ENCODE results near the gene NCMAP.
"Not testable (repeated sequence)": the region's sequence is repeated elsewhere in the genome, so short reads cannot be mapped to it uniquely, and the experiment has no call there.

Gene NCMAP

DNA sequence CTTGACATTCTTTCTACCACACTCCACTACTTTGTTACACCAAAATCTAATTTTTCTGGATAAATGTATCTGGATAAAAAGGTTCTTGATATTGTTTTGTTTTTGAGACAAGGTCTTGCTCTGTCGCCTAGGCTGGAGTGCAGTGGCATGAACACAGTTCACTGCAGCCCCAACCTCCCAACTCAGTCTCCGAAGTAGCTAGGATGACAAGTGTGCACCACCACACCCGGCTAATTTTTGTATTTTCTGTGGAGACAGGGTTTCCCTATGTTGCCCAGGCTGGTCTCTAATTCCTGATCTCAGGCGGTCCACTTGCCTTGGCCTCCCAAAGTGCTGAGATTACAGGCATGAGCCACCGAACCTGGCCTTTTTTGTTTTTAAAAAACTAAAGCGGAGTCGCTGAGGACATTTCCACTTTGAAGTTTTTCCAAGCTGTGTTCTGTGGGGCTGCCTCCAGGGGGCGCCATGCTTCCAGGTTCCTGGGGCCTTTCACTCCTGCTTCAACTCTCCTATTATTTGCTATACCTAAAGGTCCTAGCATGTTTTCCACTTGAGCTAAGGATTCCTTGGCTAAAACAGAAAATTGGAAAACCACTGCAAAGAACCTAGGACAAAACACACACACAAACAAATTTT lies 14.1 kb upstream of the NCMAP start:
- DNase-seq (ENCODE audit: low read depth) = no peak

DNA sequence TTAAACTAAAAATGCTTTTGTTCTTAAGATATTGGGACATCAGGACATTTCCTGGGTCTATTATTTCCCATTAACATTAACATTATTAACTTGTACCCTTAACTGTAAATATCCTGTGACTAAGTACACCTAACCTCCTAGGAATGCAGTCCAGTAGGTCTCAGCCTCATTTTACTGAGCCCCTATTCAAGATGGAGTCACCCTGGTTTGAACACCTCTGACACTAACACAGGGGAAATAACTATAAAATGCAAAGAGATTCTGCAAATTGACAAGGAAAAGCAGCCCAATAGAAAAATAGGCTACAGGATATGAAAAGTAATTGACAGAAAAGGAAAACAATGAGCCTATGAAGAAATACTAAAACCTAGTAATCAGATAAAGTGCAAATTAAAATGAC lies 11.6 kb upstream of the NCMAP start:
- DNase-seq (ENCODE audit: low read depth) = no peak

DNA sequence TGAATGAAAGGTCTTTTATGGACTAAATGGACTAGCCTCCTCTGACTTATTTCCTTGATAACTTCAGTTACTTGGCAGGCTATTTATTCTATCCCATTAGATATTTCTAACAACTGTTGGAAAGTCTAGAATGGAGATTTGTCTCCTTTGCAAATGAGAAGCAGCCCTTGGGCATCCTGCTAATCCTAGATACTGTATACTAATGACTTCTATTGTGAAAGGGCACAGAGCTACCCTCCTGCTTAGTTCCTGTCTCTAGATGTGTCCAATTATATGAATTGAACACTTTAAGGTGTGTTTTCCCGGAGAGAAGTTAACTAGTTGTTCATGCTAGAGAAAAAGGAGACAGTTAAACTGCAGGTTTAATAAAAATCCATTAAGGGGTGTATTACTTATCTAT lies 10.2 kb upstream of the NCMAP start:
- DNase-seq (ENCODE audit: low read depth) = no peak

DNA sequence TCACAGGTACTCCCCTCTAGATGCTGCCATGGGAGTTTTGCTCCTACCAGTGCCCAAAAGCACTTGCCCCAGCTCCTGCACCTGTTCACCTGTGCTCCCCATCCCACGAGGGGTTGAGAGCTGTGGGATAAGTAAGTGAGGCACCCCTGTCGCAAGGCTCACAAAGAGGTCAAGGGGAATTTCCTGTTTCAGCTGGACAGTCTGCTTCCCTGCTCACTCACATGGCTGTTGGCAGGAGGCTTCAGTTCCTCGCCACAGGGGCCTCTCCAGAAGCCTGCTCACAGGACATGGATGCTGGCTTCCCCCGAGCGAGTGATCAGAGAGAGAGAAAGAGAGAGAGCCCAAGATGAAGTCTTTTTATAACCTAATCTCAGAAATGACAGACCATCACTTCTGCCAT lies 8.7 kb upstream of the NCMAP start:
- no peak for DNase-seq (ENCODE audit: low read depth)

DNA sequence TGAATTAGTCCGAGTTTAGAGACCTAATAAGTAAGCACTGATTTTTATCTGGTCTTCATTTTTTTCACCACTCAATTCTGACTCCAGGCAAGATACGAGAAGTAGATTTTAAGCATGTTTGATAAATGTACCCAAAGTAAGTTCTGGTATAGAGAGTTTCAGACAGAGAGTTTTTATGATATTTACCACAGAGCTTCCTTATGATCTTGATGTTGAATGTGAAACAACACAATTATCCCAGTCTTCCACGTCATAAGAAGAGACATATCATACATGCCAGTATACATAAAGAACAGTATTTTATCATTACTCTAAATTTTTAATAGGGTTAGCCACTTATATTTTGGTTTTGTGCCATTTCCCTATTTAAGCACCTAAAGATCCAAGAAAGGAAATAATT lies 7.8 kb upstream of the NCMAP start:
- no peak for DNase-seq (ENCODE audit: low read depth)

DNA sequence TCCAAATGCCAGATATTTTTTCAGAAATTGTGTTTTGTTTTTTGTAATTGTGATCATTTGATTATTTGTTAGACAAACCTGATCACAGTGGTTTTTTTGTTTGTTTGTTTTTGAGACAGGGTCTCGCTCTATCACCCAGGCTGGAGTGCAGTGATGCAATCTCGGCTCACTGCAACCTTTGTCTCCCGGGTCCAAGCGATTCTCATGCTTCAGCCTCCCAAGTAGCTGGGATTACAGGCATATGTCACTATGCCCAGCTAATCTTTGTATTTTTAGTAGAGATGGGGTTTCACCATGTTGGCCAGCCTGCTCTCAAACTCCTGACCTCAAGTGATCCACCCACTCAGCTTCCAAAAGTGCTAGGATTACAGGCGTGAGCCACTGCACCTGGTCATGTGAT lies 6.7 kb upstream of the NCMAP start:
- DNase-seq (ENCODE audit: low read depth) = not testable (repeated sequence)

DNA sequence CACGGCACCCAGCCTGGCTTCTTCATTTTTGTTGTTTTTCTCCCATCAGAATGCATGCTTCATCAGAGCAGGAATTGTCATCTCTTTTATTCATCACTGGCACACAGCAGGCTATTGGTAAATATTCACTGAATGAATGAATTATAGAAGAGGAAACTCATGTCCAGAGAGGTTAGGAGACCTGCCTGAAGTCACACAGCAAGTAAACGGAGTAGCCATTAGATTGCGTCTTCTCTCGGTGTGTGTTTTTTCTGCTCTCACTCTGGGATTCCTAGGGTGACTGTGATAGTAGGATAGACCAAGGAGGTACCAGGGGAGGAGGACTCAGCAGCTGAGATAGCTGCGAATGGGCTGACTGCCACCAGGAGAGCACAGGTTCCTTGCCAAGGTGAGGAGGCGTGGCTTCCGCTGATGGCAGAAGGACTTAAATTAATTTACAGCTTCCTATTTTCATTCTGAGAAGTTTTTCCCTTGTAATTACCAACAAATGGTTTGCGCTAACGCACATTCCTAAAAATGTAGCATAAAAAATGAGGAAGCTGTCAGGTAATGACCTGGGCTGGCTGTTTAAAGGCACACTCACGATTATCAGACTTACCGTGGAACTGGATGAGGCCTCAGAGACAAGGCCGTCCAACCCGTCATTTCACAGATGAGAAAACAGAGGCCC lies 4.5 kb upstream of the NCMAP start:
- no peak for DNase-seq (ENCODE audit: low read depth)

DNA sequence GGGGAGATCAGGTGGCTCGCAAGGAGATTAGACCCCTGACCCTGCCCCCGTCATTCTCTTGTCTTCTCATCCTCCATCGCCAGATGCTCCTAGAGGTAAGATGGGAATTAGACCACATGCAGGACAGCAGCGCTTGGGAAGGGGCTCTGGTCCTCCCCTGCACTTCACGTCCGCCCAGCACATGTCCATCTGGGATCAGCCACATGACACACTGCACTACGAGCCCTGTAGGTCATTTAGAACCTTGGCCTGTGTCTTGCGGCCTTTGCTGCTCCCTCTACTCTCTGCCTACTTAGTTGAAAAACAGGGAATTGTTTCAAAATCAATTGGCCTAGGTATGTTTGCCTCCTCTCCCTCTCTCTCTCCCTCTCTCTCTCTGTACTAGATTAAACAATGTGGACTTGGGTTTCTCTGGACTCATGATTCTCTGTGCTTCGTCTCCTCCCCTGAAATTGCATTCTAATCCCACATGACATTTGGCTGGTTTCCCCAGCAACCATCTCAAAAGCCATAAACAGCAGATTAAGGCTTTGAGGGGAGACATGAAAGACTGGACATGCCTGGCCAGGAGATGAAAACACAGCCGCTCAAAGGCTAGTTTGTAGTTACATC lies 3.8 kb upstream of the NCMAP start:
- DNase-seq (ENCODE audit: low read depth) = no peak

DNA sequence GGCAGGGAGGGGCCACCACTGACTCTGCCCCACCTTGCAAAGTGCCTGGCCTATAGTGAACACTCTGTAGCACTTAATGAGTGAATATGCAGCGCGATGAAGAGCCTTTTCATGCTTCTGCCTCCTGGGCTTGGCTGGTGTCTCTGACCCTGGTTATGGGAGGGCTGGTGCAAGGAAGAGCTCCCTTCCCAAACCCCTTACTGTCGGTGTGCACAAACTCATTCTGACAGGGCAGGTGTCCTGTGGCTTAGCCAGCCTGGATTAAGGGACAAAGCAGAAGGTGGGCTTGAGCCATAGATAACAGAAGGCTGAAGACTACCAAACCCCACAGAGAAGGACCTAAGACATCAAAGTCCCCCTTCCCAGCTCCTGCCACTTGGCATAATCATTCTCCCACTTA lies 2.0 kb upstream of the NCMAP start:
- DNase-seq (ENCODE audit: low read depth) = no peak

DNA sequence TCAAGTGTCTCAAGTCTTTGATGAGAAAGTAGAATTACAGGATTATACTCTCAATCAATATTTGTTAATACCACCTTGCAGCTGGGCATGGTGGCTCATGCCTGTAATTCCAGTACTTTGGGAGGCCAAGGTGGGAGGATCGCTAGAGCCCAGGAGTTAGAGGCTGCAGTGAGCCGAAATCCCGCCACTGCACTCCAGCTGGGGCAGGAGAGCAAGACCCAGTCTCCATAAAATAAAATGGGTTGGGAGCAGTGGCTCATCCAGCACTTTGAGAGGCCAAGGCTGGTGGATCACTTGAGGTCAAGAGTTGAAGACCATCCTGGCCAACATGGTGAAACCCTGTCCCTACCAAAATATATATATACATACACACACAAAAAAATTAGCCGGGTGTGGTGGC lies 1.2 kb upstream of the NCMAP start:
- no peak for DNase-seq (ENCODE audit: low read depth)

DNA sequence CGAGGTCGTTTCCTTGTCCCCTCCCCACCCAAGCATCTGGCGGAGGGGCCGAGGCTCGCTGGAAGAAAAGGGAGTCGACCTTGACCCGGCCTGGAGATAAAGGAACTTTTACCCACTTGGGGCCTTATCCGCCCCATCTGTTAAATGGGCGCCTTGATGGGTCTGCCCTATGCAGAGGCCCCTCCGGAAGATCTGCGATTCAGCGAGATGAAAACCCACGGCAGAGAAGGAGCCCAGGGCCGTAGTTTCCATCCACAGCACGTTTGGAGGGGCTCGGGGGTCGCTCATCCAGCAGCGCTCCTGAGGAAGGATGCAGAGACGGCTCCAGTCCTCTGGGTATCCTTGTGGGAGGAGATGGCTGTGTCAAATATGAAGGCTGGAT lies 518 bp downstream of the NCMAP start:
- DNase-seq (ENCODE audit: low read depth) = no peak

DNA sequence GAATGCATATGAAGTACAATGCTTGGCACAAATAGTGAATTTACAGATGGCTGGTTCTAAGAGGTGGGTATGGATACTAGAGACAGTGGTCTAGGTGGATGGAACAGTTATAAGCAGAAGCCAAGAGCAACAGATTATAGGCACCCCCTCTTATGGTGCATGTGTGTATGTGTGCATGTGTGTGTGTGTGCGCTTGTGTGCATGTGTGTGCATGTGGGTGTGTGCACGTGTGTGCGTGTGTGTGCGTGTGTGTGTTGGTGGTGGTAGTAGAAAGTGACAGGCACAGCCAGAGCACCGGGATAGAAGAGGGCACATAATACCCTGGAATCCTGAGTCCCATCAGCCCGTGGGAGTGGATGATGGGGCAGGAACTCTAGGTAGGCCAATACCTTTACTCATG lies 1.3 kb downstream of the NCMAP start:
- no peak for DNase-seq (ENCODE audit: low read depth)

DNA sequence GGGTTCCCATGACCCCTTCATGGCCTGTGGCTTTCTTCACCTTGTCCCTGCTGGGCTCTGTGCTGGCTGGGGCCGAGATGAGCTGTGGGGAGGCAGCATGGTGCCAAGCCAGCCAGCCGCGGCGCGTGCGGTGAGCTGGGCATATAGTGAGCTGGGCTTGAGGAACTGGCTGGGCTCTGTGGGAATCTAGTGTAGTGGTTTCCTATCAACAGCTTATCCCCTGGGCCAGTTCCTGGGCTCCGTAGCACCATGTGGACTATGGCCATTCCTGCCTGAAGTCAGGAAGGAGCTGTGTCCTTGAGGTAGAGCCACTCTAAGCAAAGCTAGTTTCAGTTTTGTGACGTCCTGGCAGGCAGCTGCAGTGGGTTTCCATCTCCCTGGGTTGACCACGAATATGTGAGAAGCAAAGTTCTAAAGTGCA lies 1.8 kb downstream of the NCMAP start:
- DNase-seq (ENCODE audit: low read depth) = no peak

DNA sequence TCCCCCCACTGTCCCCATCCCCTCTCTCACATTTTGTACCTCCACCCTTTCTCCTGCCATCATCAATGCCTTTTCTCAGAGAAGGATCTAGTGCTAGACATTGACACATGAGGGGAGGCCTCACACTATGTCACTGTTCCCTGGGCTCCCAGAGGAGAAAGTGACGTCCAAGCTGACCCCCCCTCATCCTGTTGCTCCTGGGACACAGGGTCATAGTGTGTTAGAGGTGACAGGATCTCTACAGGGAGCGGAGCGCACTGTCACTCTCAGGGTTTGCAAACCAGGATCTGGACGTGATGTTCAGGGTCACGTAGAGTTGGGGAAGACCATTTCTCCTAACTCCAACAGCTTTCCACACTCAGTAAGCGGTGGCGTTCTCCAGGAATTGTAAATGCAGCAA lies 2.6 kb downstream of the NCMAP start:
- no peak for DNase-seq (ENCODE audit: low read depth)

DNA sequence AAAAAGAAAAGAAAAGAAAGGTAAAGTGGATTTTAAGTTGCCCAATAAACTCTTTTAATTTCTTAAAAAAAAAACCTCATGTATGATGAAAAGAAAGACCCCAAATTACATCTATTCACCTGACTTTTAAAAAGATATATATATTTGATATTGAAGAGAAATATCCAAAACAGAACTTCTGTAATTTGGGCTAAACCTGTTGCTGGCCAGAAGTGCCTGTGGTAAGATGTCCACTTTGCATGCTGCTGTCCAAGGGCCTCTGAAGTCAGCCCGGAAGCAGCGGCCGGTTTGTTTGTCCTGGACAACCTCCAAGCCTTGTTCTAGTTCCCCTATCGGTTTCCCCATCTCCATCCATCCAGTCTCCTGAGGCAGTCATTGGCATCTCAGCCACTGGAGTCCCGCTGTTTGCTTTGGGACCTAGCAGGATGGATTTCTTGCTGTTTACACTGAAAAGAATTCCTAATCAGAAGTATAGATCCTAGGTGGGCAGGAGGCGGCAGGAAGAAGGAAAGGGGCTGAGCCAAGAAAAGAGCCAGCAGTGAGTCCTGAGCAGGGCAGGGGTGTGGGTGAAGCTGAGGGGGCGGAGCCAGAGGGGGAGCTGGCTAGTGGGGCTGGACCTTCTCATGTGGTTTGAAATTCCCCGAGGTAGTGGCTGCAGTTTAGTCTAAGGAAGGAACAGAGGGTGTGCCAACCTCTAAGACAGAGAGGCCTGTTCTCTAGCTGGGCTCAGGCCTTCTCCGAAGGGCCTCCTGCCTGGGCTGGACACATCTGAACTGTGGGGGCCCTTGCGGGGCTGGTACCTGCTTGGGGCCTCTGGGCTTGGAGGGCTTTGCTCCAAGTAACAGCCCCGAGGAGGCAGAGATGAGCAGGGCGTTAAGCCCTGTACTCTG lies 3.3 kb downstream of the NCMAP start:
- no peak for DNase-seq (ENCODE audit: low read depth)

DNA sequence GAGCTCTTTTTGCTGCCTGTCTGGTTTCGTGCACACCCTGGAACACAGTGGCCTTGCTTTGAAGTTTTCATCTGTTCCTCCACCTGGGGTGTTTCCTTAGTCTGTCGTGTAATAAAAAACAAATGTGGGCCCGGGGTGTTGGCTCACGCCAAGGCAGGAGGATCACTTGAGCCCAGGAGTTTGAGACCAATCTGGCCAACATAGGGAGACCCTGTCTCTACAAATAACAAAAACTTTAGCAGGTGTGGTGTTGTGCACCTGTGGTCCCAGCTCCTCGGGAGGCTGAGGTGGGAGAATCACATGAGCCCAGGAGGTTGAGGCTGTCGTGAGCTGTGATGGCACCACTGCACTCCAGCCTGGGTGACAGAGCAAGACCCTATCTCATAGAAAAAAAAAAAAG lies 4.5 kb downstream of the NCMAP start:
- no peak for DNase-seq (ENCODE audit: low read depth)

DNA sequence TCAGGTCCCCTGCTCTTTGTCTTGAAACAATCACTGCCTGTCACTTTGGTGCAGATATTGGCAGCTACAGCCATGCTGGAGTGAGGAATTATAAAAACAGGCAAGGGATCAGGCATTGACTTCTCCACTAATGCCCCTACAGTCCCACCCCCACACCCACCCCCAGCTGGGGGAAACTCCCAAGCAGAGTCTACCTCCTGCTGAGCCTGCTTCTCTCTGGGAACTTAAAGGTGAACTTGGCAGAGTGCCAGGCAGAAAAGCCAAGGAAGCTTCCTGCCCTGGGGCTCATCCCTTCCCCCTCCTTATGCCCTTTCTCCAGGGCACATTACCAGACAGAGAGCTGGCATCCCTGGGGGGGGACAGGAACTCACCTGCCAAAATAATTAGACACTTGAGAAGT lies 6.7 kb downstream of the NCMAP start:
- no peak for DNase-seq (ENCODE audit: low read depth)

DNA sequence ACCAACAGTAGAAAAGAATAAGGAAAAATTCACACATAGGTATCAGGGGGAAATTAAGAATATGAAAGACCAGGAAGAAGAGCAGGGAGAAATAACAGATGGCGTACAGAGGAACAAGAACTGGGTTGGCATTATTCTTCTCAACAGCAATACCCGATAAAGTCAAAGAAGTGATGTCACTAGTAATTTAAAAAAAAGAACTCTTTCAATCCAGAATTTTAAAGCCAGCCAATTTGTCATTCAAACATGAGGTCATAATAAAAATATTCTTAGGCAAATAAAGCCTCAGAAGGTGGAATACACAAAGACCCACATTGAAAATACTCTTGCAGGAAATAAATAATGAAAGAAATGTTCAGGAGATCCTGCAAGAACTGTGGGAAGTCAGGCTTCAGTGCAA lies 8.8 kb downstream of the NCMAP start:
- no peak for DNase-seq (ENCODE audit: low read depth)

DNA sequence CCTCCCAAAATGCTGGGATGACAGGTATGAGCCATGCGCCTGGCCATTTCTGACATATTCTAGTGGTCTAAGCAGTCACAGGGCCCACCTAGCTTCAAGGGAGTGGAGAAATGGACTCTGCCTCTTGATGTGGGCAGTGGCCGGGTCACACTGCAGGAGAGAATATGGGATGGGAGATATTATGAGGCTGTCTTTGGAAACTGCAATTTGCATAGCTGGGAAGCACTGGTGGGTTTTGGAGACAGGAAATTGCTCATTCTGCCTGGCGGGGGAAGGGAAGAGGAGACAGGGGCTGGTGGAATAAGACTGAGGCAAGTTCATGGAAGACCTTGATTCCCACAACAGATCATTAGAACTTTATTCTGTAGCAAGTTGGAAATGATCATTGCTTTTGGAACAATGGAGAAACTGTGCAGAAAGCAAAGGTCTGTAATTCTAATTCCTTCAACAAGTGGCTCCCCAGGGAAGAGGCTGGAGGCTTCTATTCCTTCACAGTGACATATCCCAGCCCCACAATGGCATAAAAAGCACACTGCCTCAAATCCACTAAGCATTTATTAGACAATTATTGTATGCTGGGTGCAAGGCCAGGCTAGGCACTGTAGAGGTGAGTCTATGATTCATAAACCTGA lies 10.5 kb downstream of the NCMAP start:
- DNase-seq (ENCODE audit: low read depth) = no peak

DNA sequence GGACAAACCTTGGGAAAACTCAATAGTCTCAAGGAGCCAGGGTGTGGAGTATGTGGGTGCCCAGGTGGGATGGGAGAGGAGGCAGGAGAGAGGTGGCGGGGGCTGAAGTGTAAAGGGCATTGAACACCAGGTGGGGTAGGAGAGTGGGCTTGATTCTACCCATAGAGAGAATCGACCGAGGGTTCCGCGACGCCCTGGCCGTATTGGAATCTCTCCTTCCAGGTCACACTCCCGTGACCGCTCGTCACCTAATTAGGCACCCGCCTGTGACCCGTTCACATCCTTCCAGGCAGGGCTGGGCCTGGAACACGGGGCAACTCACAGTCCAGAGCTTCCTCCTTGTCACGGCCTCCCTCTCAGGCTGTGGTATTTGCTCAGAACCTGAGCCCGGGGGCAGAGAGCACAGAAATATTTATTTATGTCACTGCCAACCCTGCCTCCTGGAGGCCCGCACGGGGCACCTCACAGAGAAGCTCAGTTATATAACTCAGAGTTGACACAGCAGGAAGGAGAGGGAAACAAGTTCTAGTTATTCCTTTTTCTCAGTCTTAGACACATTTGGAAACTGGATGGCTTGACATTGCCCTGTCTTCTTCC lies 12.0 kb downstream of the NCMAP start:
- no peak for DNase-seq (ENCODE audit: low read depth)

DNA sequence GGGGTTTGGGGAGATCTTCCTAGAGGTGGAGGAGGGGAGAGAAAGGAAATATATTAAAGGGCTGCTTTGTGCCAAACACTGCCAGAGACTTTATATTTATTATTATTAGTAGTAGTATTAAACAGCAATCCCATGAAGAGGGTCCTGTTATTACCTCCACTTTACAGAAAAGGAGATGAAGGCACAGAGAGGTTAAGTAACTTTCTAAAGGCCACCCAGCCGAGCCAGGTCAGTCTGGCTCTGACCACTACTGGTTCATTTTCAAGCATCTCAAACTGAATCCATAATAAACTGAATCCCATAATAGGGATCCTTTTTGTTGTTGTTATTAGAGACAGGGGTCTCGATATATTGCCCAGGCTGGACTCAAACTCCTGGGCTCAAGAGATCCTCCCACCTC lies 12.6 kb downstream of the NCMAP start:
- DNase-seq (ENCODE audit: low read depth) = no peak

Measured in activated T-cell treated with anti-CD3 and anti-CD28 coated beads for 24 hours (primary cell).